GM12878 (cell line): ENCODE results near the gene DOHH. TPM values are rescaled to one million over a fixed set of nuclear protein-coding genes. Genes with fewer than 3 reads are reported as not detected.
A peak's percentile ranks its signal among the peaks of the same experiment; 100 is the strongest.

ENCODE experiments used
- ATAC-seq: fragments of 200-7000 bp; cut with Tn5 transposase; 3 replicates; pipeline ENCODE4 v1.9.1; 2020; ENCODE audit warnings: mild to moderate bottlenecking, moderate library complexity
- BruUV-seq: library from RNA; stranded (reverse); fragments of 400-500 nt; replicated peaks from 2 replicates; lab custom pipeline; 2021; lab: Mats Ljungman, UMichigan
- CTCF ChIA-PET: fragments of 300-600 bp; sonication (Branson Sonifier 250); formaldehyde crosslinking; extraction: SDS; loops from one replicate; lab custom pipeline; 2021; ENCODE audit warnings: inconsistent platforms; lab: Yijun Ruan, JAX
- POLR2A ChIA-PET: fragments of 350-600 bp; formaldehyde crosslinking; extraction: SDS; loops from one replicate; lab custom pipeline; 2021; ENCODE audit warnings: inconsistent platforms; lab: Charles Lee
- RAD21 ChIA-PET: fragments of 300-600 bp; sonication (Branson Sonifier 250); formaldehyde crosslinking; loops from one replicate; lab custom pipeline; 2023; ENCODE audit warnings: antibody characterized with exemption; ENCODE audit not compliant: unreplicated experiment; lab: Charles Lee
- SMC1A ChIA-PET: fragments of 300-600 bp; sonication (Branson Sonifier 250); formaldehyde crosslinking; loops from one replicate; lab custom pipeline; 2023; ENCODE audit not compliant: unreplicated experiment, uncharacterized antibody; lab: Charles Lee
- DNase-seq: peaks from one replicate; pipeline ENCODE4 v3.0.0-alpha.2; 2011; ENCODE audit warnings: low read depth, low spot score
- FAIRE-seq: peaks from 3 replicates; lab custom pipeline; 2011; peaks lifted over from hg19 to GRCh38; lab: Jason Lieb, UNC
- H2AFZ ChIP-seq: 2 replicates; pipeline ENCODE4 v1.6.0; 2011; ENCODE audit warnings: low read depth, low read length, control low read depth; ENCODE audit not compliant: control insufficient read depth
- H3K27ac ChIP-seq: 2 replicates; pipeline ENCODE4 v1.5.1; 2011; ENCODE audit warnings: control low read depth; ENCODE audit not compliant: control insufficient read depth, insufficient read depth
- H3K27me3 ChIP-seq, 2 experiments: replicated peaks in 1 of 2; 2 replicates each; pipeline versions ENCODE4 v1.6.0 to v1.6.1; 2011; ENCODE audit warnings: low read length in 1 of 2; ENCODE audit not compliant: control insufficient read depth in 2 of 2, insufficient read depth in 2 of 2
- H3K36me3 ChIP-seq, 2 experiments: 2 replicates each; pipeline ENCODE4 v1.5.1; 2011; ENCODE audit warnings: low read length in 1 of 2; ENCODE audit not compliant: control insufficient read depth in 2 of 2, insufficient read depth in 2 of 2
- H3K4me1 ChIP-seq: 2 replicates; pipeline ENCODE4 v1.6.1; 2011; ENCODE audit warnings: mild to moderate bottlenecking, low read length, moderate library complexity, mixed read lengths; ENCODE audit not compliant: control insufficient read depth, insufficient read depth
- H3K4me2 ChIP-seq: 2 replicates; pipeline ENCODE4 v1.6.0; 2011; ENCODE audit warnings: control low read depth; ENCODE audit not compliant: control insufficient read depth, insufficient read depth
- H3K4me3 ChIP-seq: fragments of 200-600 bp; sonication (generic); 2 replicates; pipeline ENCODE4 v1.5.1; 2016
- H3K79me2 ChIP-seq: 2 replicates; pipeline ENCODE4 v1.6.0; 2011; ENCODE audit warnings: low read length; ENCODE audit not compliant: control insufficient read depth, insufficient read depth
- H3K9ac ChIP-seq: 2 replicates; pipeline ENCODE4 v1.8.0; 2011; ENCODE audit warnings: low read length, control low read depth, mixed read lengths; ENCODE audit not compliant: control insufficient read depth, insufficient read depth
- H3K9me3 ChIP-seq: replicated peaks from 3 replicates; pipeline ENCODE4 v1.5.1; 2011; ENCODE audit warnings: mild to moderate bottlenecking, low read length; ENCODE audit not compliant: control insufficient read depth, insufficient read depth
- H4K20me1 ChIP-seq: 2 replicates; pipeline ENCODE4 v1.6.0; 2011; ENCODE audit not compliant: control insufficient read depth, insufficient read depth
- POLR2AphosphoS2 ChIP-seq: IDR thresholded peaks from 2 replicates; pipeline ENCODE4 v1.6.1; 2011; ENCODE audit warnings: low read depth, mild to moderate bottlenecking, low read length, improper control_type of control experiment, moderate library complexity
- SUZ12 ChIP-seq: fragments of 200-600 bp; sonication (generic); IDR thresholded peaks from one replicate; pipeline ENCODE4 v1.6.1; 2018; ENCODE audit warnings: antibody characterized with exemption, mild to moderate bottlenecking; ENCODE audit not compliant: unreplicated experiment
- WGBS: methylation state at CpG from one replicate; pipeline ENCODE4 v1.1.6; 2016; ENCODE audit warnings: low lambda C conversion rate; ENCODE audit not compliant: insufficient replicate concordance, insufficient coverage; ENCODE audit errors: missing lambda C conversion rate; 5-methylcytosine and 5-hydroxymethylcytosine counted together
- in situ Hi-C: fragments of 300-500 bp; cut with MboI; formaldehyde crosslinking; loops from 9 replicates; pipeline ENCODE4 v1.14.3; 2018; ENCODE audit warnings: mixed read lengths
- intact Hi-C: fragments of 100-400 bp; cut with micrococcal nuclease; formaldehyde crosslinking; loops from one replicate; pipeline ENCODE4 v1.14.2; 2022; ENCODE audit not compliant: unreplicated experiment
- polyA plus RNA-seq, 11 experiments: library from polyadenylated mRNA; depleted of rRNA in 4 of 11; unstranded in 6 of 11; stranded (reverse) in 5 of 11; fragments of >200 nt; fragmentation: Nextera tagmentation in 4 of 11; fragmentation: Illumina TruSeq in 1 of 11; extraction: Ambion mirVana in 4 of 11; extraction: Trizol in 1 of 11; gene quantifications; 1 replicate in 1 of 11; 2 replicates in 10 of 11; pipeline versions ENCODE4 v1.2.1 to v1.2.3, GENCODE V29; 2011 to 2016; ENCODE audit warnings: inconsistent platforms in 2 of 11, missing spikeins in 2 of 11, low read depth in 1 of 11
- total RNA-seq, 4 experiments: library from RNA; depleted of rRNA in 3 of 4; stranded (reverse); fragments of >200 nt in 3 of 4; fragmentation: Illumina TruSeq in 1 of 4; extraction: Trizol in 1 of 4; gene quantifications; 2 replicates each; pipeline versions ENCODE4 v1.2.1 to v1.2.3, GENCODE V29; 2013 to 2021

DOHH gene
- total and polyA plus RNA-seq, 10 of the 15 experiments (the other 5 are each of a cell fraction or from before 2014, with no cell fraction given) = 0.11 to 28.6 (median 11.7) TPM

- H4K20me1 ChIP-seq = no peaks in the 10 kb centered on the region
- BruUV-seq = no TSS peak
- H3K36me3 ChIP-seq = peaks cover 8 to 18% of the 10 kb centered on the region in 2 experiments; a peak in 3 of 4 replicates
- no peaks in the 10 kb centered on the region for H3K27me3 ChIP-seq
- no peak for DNase-seq
- intact Hi-C loops (no loop called here), in situ Hi-C loops (no loop called here)
- FAIRE-seq = no peak
- ATAC-seq = peak; percentile 23; the same call in 2 of the 3 replicates
- H3K4me3 ChIP-seq = no peak overlapping the region
- WGBS = 85% methylated on average over 25 of the region's 26 CpGs
- no peak overlapping the region for H2AFZ ChIP-seq
- SMC1A ChIA-PET = no interaction called here
- H3K4me2 ChIP-seq = no peak overlapping the region
- RAD21 ChIA-PET = no interaction called here
- CTCF ChIA-PET = no interaction called here
- POLR2A ChIA-PET = interaction anchor here (0.5 kb wide), 1 partner anchor 173 kb away, joined by 3 read pairs; no protein-coding TSS in a partner anchor
- H3K9me3 ChIP-seq = no peaks in the 10 kb centered on the region
- H3K9ac ChIP-seq = no peak overlapping the region
- no peak for TF ChIP-seq SUZ12
- no peak overlapping the region for H3K27ac ChIP-seq
- H3K79me2 ChIP-seq = no peaks in the 10 kb centered on the region
- H3K4me1 ChIP-seq = no peaks in the 10 kb centered on the region
Observed at GRCh38 chr19:3459089-3459881, 41.2 kb downstream of the DOHH start.

- CTCF ChIA-PET = no interaction called here
- no peaks in the 10 kb centered on the region for H3K79me2 ChIP-seq
- DNase-seq (no peak), ATAC-seq (no peak), FAIRE-seq (no peak)
- intact Hi-C loops (no loop called here), in situ Hi-C loops (no loop called here)
- H3K4me3 ChIP-seq = no peak overlapping the region
- 59% methylated on average over 18 of the region's 19 CpGs for WGBS
- SMC1A ChIA-PET = no interaction called here
- H3K4me1 ChIP-seq = no peaks in the 10 kb centered on the region
- H3K9ac ChIP-seq = no peak overlapping the region
- POLR2A ChIA-PET = no interaction called here
- TF ChIP-seq POLR2AphosphoS2 = no peak
- no peaks in the 10 kb centered on the region for H3K9me3 ChIP-seq
- H3K36me3 ChIP-seq = peaks cover 8 to 24% of the 10 kb centered on the region in 2 experiments; a peak in 3 of 4 replicates
- no peak overlapping the region for H3K4me2 ChIP-seq
- no peak overlapping the region for H2AFZ ChIP-seq
- H3K27ac ChIP-seq = no peak overlapping the region
- H4K20me1 ChIP-seq = no peaks in the 10 kb centered on the region
- RAD21 ChIA-PET = no interaction called here
- BruUV-seq = no TSS peak
- no peaks in the 10 kb centered on the region for H3K27me3 ChIP-seq
Observed at GRCh38 chr19:3458229-3459088, 42.0 kb downstream of the DOHH start.
